IMR-90 (cell line): ENCODE measurements around the gene CNPY3. TPM values are rescaled to one million over a fixed set of nuclear protein-coding genes. Genes with fewer than 3 reads are reported as not detected.

Experiments
- ATAC-seq: fragments of 200-7000 bp; cut with Tn5 transposase; 2 replicates; pipeline ENCODE4 v1.9.1; 2020; ENCODE audit warnings: low read depth, mild to moderate bottlenecking, moderate library complexity
- BruUV-seq: library from RNA; stranded (reverse); fragments of 400-500 nt; replicated peaks from 2 replicates; lab custom pipeline; 2021; lab: Mats Ljungman, UMichigan
- CTCF ChIA-PET: fragments of 300-600 bp; formaldehyde crosslinking; extraction: SDS; loops from one replicate; lab custom pipeline; 2021; ENCODE audit warnings: antibody characterized with exemption; lab: Yijun Ruan, JAX
- POLR2A ChIA-PET: fragments of 300-600 bp; sonication (Branson Sonifier 250); formaldehyde crosslinking; loops from one replicate; lab custom pipeline; 2022; ENCODE audit warnings: antibody characterized with exemption; ENCODE audit not compliant: unreplicated experiment; lab: Charles Lee
- DNase-seq: peaks from one replicate; pipeline ENCODE4 v3.0.0; 2013
- H2AFZ ChIP-seq: replicated peaks from 2 replicates; pipeline ENCODE3; 2013; ENCODE audit warnings: low read length, mild to moderate bottlenecking; ENCODE audit not compliant: poor library complexity
- H2AK5ac ChIP-seq: 2 replicates; pipeline ENCODE4 v1.6.1; 2013; ENCODE audit warnings: low read depth, low read length, inconsistent platforms
- H2AK9ac ChIP-seq: replicated peaks from 2 replicates; pipeline ENCODE3; 2013; ENCODE audit warnings: mild to moderate bottlenecking, low read depth, low read length, moderate library complexity; ENCODE audit not compliant: poor library complexity
- H2BK120ac ChIP-seq: 2 replicates; pipeline ENCODE4 v1.6.1; 2013; ENCODE audit warnings: low read depth, low read length, inconsistent platforms
- H2BK15ac ChIP-seq: 3 replicates; pipeline ENCODE4 v1.6.1; 2013; ENCODE audit warnings: low read depth, low read length, inconsistent platforms
- H2BK20ac ChIP-seq: 2 replicates; pipeline ENCODE4 v1.6.1; 2013; ENCODE audit warnings: low read depth, mild to moderate bottlenecking, inconsistent platforms, low read length, moderate library complexity
- H2BK5ac ChIP-seq: 2 replicates; pipeline ENCODE4 v1.6.1; 2013; ENCODE audit warnings: mild to moderate bottlenecking, low read depth, low read length, inconsistent platforms; ENCODE audit not compliant: poor library complexity, severe bottlenecking
- H3K14ac ChIP-seq: replicated peaks from 2 replicates; pipeline ENCODE4 v1.6.1; 2013; ENCODE audit warnings: low read depth, low read length, inconsistent platforms
- H3K18ac ChIP-seq: 2 replicates; pipeline ENCODE4 v1.6.1; 2013; ENCODE audit warnings: low read depth, low read length, control low read depth
- H3K23ac ChIP-seq: 2 replicates; pipeline ENCODE4 v1.6.1; 2013; ENCODE audit warnings: low read depth, low read length, inconsistent platforms
- H3K27ac ChIP-seq: 2 replicates; pipeline ENCODE4 v1.5.1; 2013; ENCODE audit warnings: mild to moderate bottlenecking, control low read depth, low read length; ENCODE audit not compliant: insufficient read depth
- H3K27me3 ChIP-seq: 2 replicates; pipeline ENCODE4 v1.6.1; 2013; ENCODE audit warnings: low read length; ENCODE audit not compliant: control insufficient read depth, insufficient read depth
- H3K36me3 ChIP-seq: 2 replicates; pipeline ENCODE4 v1.6.1; 2013; ENCODE audit warnings: low read length, mixed read lengths; ENCODE audit not compliant: control insufficient read depth, insufficient read depth
- H3K4ac ChIP-seq: 2 replicates; pipeline ENCODE4 v1.6.1; 2013; ENCODE audit warnings: low read depth, low read length, inconsistent platforms
- H3K4me1 ChIP-seq: 2 replicates; pipeline ENCODE4 v1.6.1; 2013; ENCODE audit warnings: low read length, mixed read lengths; ENCODE audit not compliant: control insufficient read depth, insufficient read depth
- H3K4me2 ChIP-seq: 2 replicates; pipeline ENCODE4 v1.6.1; 2013; ENCODE audit warnings: low read depth, mild to moderate bottlenecking, control low read depth, low read length, moderate library complexity
- H3K4me3 ChIP-seq: 2 replicates; pipeline ENCODE4 v1.5.1; 2013; ENCODE audit warnings: low read depth, mild to moderate bottlenecking, control low read depth, low read length, moderate library complexity; ENCODE audit not compliant: insufficient read depth
- H3K56ac ChIP-seq: 2 replicates; pipeline ENCODE4 v1.6.1; 2013; ENCODE audit warnings: low read length, inconsistent platforms; ENCODE audit not compliant: insufficient read depth; ENCODE audit errors: extremely low read depth
- H3K79me1 ChIP-seq, 2 experiments: 2 replicates each; pipeline ENCODE4 v1.6.1; 2013; ENCODE audit warnings: low read length in 2 of 2, inconsistent platforms in 1 of 2, low read depth in 1 of 2
- H3K9ac ChIP-seq: 2 replicates; pipeline ENCODE4 v1.6.1; 2013; ENCODE audit warnings: low read depth, low read length, control low read depth
- H3K9me1 ChIP-seq: 2 replicates; pipeline ENCODE4 v1.6.1; 2013; ENCODE audit warnings: low read length, inconsistent platforms; ENCODE audit not compliant: insufficient read depth
- H3K9me3 ChIP-seq: 2 replicates; pipeline ENCODE4 v1.6.1; 2013; ENCODE audit warnings: low read length; ENCODE audit not compliant: control insufficient read depth, insufficient read depth
- H4K20me1 ChIP-seq: 2 replicates; pipeline ENCODE4 v1.6.1; 2013; ENCODE audit warnings: low read length, inconsistent platforms; ENCODE audit not compliant: insufficient read depth
- H4K5ac ChIP-seq: 2 replicates; pipeline ENCODE4 v1.6.1; 2013; ENCODE audit warnings: mild to moderate bottlenecking, low read depth, low read length, control low read depth
- H4K8ac ChIP-seq, 2 experiments: 2 replicates each; pipeline ENCODE4 v1.6.1; 2013; ENCODE audit warnings: low read depth in 2 of 2, low read length in 2 of 2, control low read depth in 1 of 2, inconsistent platforms in 1 of 2
- H4K91ac ChIP-seq: 2 replicates; pipeline ENCODE4 v1.6.1; 2013; ENCODE audit warnings: low read depth, low read length, inconsistent platforms; ENCODE audit not compliant: insufficient read depth
- BHLHE40 ChIP-seq: fragments of 150-350 bp; IDR thresholded peaks from 2 replicates; pipeline ENCODE4 v1.6.1; 2016; ENCODE audit warnings: mild to moderate bottlenecking, low read depth, low read length
- CEBPB ChIP-seq: IDR thresholded peaks from 2 replicates; pipeline ENCODE4 v1.6.1; 2012; ENCODE audit warnings: low read depth, low read length, improper control_type of control experiment
- MAFK ChIP-seq: IDR thresholded peaks from 2 replicates; pipeline ENCODE4 v1.6.1; 2012; ENCODE audit warnings: low read depth, low read length, improper control_type of control experiment
- MXI1 ChIP-seq: IDR thresholded peaks from 2 replicates; pipeline ENCODE4 v1.6.1; 2012; ENCODE audit warnings: low read depth, mild to moderate bottlenecking, low read length, moderate library complexity, borderline replicate concordance
- NFE2L2 ChIP-seq: fragments of 150-350 bp; IDR thresholded peaks from 2 replicates; pipeline ENCODE4 v1.6.1; 2016; ENCODE audit warnings: low read depth, mild to moderate bottlenecking, low read length
- POLR2A ChIP-seq: IDR thresholded peaks from 2 replicates; pipeline ENCODE4 v1.6.1; 2012; ENCODE audit warnings: mild to moderate bottlenecking, low read depth, low read length
- RAD21 ChIP-seq: IDR thresholded peaks from 2 replicates; pipeline ENCODE4 v1.6.1; 2012; ENCODE audit warnings: low read length, improper control_type of control experiment
- RCOR1 ChIP-seq: IDR thresholded peaks from 2 replicates; pipeline ENCODE4 v1.6.1; 2012; ENCODE audit warnings: mild to moderate bottlenecking, low read length, improper control_type of control experiment; ENCODE audit not compliant: insufficient replicate concordance
- SMC3 ChIP-seq: fragments of 150-350 bp; IDR thresholded peaks from 2 replicates; pipeline ENCODE4 v1.6.1; 2016; ENCODE audit warnings: low read depth, mild to moderate bottlenecking, antibody characterized with exemption, low read length, moderate library complexity
- WGBS, 2 experiments: methylation state at CpG; one replicate each; pipeline versions ENCODE4 v1.1.5 to v1.1.7; 2013; ENCODE audit warnings: missing lambda C conversion rate in 2 of 2; ENCODE audit not compliant: insufficient read length in 1 of 2; ENCODE audit errors: extremely low coverage in 2 of 2; 5-methylcytosine and 5-hydroxymethylcytosine counted together
- dilution Hi-C: fragments of 300-500 bp; cut with HindIII; formaldehyde crosslinking; loops from one replicate; pipeline ENCODE4 v1.14.3; 2018; ENCODE audit warnings: low sequenced_read_pairs; ENCODE audit not compliant: unreplicated experiment
- in situ Hi-C: fragments of 300-500 bp; cut with MboI; formaldehyde crosslinking; loops from 3 replicates; pipeline ENCODE4 v1.14.3; 2019; ENCODE audit warnings: low sequenced_read_pairs, inconsistent platforms, mixed read lengths
- intact Hi-C: fragments of 100-400 bp; cut with micrococcal nuclease; formaldehyde crosslinking; loops from 2 replicates; pipeline ENCODE4 v1.10.0; 2022
- polyA plus RNA-seq, 3 experiments: library from polyadenylated mRNA; depleted of rRNA; stranded (reverse); fragments of >200 nt; gene quantifications; 2 replicates each; pipeline ENCODE4 v1.2.3, GENCODE V29; 2012; ENCODE audit warnings: low replicate concordance in 1 of 3
- total RNA-seq: library from RNA; depleted of rRNA; stranded (reverse); fragments of >200 nt; gene quantifications from 2 replicates; pipeline ENCODE4 v1.2.3, GENCODE V29; 2012
- TF ChIP-seq, protein P1 (sequence below): fragments of 150-350 bp; IDR thresholded peaks from 2 replicates; pipeline ENCODE4 v1.6.1; 2017; ENCODE audit warnings: mild to moderate bottlenecking, antibody characterized with exemption, low read length, low read depth
- TF ChIP-seq, protein P2 (sequence below): fragments of 150-350 bp; IDR thresholded peaks from 2 replicates; pipeline ENCODE4 v1.6.1; 2016; ENCODE audit warnings: low read depth, mild to moderate bottlenecking, low read length, moderate library complexity, borderline replicate concordance

Gene CNPY3
- total and polyA plus RNA-seq, 2 of the 4 experiments (the other 2 are of a cell fraction), result 13.3 to 39.2 TPM

DNA sequence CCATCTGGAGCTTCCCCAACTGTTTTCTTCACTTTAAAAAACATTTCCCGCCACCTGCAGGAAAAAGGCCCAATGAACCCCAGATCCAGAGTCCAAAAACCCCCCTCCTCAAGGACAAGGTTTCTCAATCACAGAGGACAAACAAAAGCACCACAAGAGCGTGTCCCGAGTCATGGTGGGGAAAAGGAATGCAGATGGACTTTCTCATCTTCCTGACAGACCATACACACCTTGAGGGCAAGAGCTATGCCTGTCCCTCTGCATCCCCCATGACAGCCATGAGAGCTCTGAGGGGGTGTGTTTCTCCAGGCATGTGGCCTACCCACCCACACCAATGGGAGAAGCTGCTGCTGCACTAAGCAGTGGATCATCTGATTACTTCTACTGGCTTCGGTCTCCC lies 40.7 kb downstream of the CNPY3 start:
- H4K91ac ChIP-seq, result no peak overlapping the region
- no TSS peak for BruUV-seq
- no peak overlapping the region for H3K14ac ChIP-seq
- DNase-seq (no peak), ATAC-seq (no peak)
- no peak overlapping the region for H3K56ac ChIP-seq
- no peaks in the 10 kb centered on the region for H3K9me3 ChIP-seq
- no peak overlapping the region for H2AFZ ChIP-seq
- no peak for TF ChIP-seq POLR2A
- TF ChIP-seq SMC3, result no peak
- TF ChIP-seq, protein P1, sequence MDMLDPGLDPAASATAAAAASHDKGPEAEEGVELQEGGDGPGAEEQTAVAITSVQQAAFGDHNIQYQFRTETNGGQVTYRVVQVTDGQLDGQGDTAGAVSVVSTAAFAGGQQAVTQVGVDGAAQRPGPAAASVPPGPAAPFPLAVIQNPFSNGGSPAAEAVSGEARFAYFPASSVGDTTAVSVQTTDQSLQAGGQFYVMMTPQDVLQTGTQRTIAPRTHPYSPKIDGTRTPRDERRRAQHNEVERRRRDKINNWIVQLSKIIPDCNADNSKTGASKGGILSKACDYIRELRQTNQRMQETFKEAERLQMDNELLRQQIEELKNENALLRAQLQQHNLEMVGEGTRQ, result no peak
- no peak for TF ChIP-seq RCOR1
- TF ChIP-seq CEBPB, result no peak
- no peak for TF ChIP-seq NFE2L2
- TF ChIP-seq, protein P2, sequence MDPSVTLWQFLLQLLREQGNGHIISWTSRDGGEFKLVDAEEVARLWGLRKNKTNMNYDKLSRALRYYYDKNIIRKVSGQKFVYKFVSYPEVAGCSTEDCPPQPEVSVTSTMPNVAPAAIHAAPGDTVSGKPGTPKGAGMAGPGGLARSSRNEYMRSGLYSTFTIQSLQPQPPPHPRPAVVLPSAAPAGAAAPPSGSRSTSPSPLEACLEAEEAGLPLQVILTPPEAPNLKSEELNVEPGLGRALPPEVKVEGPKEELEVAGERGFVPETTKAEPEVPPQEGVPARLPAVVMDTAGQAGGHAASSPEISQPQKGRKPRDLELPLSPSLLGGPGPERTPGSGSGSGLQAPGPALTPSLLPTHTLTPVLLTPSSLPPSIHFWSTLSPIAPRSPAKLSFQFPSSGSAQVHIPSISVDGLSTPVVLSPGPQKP, result no peak
- no peak for TF ChIP-seq RAD21
- TF ChIP-seq MXI1, result no peak
- TF ChIP-seq BHLHE40, result no peak
- no peak for TF ChIP-seq MAFK
- H4K8ac ChIP-seq, result no peak overlapping the region
- H2BK120ac ChIP-seq, result no peak overlapping the region
- in situ Hi-C loops, result no loop called here
- H3K36me3 ChIP-seq, result peaks cover 39% of the 10 kb centered on the region
- H3K18ac ChIP-seq, result no peak overlapping the region
- ChIA-PET POLR2A (no interaction called here), CTCF (interaction anchor here (0.6 kb wide), 1 partner anchor 17 kb away, joined by 4 read pairs; no protein-coding TSS in a partner anchor)
- no peak overlapping the region for H2BK15ac ChIP-seq
- H4K20me1 ChIP-seq, result peaks cover 9% of the 10 kb centered on the region; the same call in 1 of the 2 replicates
- dilution Hi-C loops, result no loop called here
- WGBS, 2 experiments, result no CpG with 5 or more reads among the region's 4 CpGs
- no peak overlapping the region for H3K9ac ChIP-seq
- no peaks in the 10 kb centered on the region for H3K27me3 ChIP-seq
- H3K79me1 ChIP-seq, result peaks cover 4 to 35% of the 10 kb centered on the region in 2 experiments; a peak in 3 of 4 replicates
- intact Hi-C loops, result no loop called here
- no peak overlapping the region for H2BK5ac ChIP-seq
- no peak overlapping the region for H3K4me3 ChIP-seq
- H2BK20ac ChIP-seq, result no peak overlapping the region
- H2AK9ac ChIP-seq, result no peak overlapping the region
- no peak overlapping the region for H2AK5ac ChIP-seq
- H4K5ac ChIP-seq, result no peak overlapping the region
- peaks cover 29% of the 10 kb centered on the region for H3K9me1 ChIP-seq
- no peak overlapping the region for H3K4me2 ChIP-seq
- H3K23ac ChIP-seq, result no peak overlapping the region
- no peak overlapping the region for H3K27ac ChIP-seq
- H3K4ac ChIP-seq, result no peak overlapping the region
- H3K4me1 ChIP-seq, result peaks cover 10% of the 10 kb centered on the region
